ENCODE data around the gene CDK3.

DNA sequence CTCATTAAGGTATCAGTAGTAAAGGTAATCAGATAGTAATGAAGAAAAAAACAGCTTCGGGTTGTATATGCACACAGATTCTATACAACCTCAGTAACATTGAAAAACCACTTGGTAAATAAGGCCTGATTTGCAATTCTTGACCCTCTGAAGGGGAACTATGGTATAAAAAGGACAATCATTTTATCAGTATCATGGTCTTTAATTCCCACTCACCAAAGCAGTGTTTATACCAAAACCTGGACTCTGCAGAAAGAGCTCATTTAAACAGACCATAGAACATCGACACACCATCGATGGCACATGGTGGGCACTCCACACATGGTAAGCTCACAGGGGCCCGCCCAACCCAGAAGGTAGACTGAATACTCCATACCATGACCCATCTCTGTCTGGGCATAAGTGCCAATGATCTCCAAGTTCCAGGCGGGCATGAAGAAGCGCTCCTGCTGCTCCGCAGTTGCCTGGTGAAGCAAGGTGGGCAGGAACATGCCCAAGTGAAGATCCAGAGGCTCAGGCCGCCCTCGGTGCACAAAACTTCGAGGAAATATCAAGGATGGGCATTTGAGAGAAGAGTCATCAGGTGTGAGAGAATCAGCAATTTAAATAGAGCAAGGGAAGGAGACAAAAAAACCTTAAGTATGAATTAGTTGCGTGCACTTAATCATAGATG, 40.7 kb upstream of the CDK3 start:
- TF ChIP-seq, protein P1, sequence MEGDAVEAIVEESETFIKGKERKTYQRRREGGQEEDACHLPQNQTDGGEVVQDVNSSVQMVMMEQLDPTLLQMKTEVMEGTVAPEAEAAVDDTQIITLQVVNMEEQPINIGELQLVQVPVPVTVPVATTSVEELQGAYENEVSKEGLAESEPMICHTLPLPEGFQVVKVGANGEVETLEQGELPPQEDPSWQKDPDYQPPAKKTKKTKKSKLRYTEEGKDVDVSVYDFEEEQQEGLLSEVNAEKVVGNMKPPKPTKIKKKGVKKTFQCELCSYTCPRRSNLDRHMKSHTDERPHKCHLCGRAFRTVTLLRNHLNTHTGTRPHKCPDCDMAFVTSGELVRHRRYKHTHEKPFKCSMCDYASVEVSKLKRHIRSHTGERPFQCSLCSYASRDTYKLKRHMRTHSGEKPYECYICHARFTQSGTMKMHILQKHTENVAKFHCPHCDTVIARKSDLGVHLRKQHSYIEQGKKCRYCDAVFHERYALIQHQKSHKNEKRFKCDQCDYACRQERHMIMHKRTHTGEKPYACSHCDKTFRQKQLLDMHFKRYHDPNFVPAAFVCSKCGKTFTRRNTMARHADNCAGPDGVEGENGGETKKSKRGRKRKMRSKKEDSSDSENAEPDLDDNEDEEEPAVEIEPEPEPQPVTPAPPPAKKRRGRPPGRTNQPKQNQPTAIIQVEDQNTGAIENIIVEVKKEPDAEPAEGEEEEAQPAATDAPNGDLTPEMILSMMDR (IDR thresholded peaks at IDR 0.05 in 2 of 3, conservative IDR thresholded peaks at IDR 0.05 in 1 of 3; ENCODE audit: borderline replicate concordance in 1 of 3, insufficient read depth in 1 of 3, low read depth in 2 of 3, low read length in 2 of 3): no peak
- TF ChIP-seq POLR2A (IDR thresholded peaks at IDR 0.05; ENCODE audit: borderline replicate concordance, extremely low read depth, insufficient read depth, insufficient read length): no peak
- no peak for TF ChIP-seq RAD21 (IDR thresholded peaks at IDR 0.05; ENCODE audit: low read depth)
- TF ChIP-seq POLR2AphosphoS5 (IDR thresholded peaks at IDR 0.05; ENCODE audit: low read depth, low read length): no peak
- TF ChIP-seq, protein P2, sequence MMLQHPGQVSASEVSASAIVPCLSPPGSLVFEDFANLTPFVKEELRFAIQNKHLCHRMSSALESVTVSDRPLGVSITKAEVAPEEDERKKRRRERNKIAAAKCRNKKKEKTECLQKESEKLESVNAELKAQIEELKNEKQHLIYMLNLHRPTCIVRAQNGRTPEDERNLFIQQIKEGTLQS (IDR thresholded peaks at IDR 0.05): no peak
- TF ChIP-seq, protein P3, sequence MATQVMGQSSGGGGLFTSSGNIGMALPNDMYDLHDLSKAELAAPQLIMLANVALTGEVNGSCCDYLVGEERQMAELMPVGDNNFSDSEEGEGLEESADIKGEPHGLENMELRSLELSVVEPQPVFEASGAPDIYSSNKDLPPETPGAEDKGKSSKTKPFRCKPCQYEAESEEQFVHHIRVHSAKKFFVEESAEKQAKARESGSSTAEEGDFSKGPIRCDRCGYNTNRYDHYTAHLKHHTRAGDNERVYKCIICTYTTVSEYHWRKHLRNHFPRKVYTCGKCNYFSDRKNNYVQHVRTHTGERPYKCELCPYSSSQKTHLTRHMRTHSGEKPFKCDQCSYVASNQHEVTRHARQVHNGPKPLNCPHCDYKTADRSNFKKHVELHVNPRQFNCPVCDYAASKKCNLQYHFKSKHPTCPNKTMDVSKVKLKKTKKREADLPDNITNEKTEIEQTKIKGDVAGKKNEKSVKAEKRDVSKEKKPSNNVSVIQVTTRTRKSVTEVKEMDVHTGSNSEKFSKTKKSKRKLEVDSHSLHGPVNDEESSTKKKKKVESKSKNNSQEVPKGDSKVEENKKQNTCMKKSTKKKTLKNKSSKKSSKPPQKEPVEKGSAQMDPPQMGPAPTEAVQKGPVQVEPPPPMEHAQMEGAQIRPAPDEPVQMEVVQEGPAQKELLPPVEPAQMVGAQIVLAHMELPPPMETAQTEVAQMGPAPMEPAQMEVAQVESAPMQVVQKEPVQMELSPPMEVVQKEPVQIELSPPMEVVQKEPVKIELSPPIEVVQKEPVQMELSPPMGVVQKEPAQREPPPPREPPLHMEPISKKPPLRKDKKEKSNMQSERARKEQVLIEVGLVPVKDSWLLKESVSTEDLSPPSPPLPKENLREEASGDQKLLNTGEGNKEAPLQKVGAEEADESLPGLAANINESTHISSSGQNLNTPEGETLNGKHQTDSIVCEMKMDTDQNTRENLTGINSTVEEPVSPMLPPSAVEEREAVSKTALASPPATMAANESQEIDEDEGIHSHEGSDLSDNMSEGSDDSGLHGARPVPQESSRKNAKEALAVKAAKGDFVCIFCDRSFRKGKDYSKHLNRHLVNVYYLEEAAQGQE (IDR thresholded peaks at IDR 0.05; ENCODE audit: low read depth): no peak
- TF ChIP-seq YY1 (IDR thresholded peaks at IDR 0.05; ENCODE audit: extremely low read depth, insufficient replicate concordance, low read depth, low read length): no peak
- no peak for TF ChIP-seq TCF7L2 (IDR thresholded peaks at IDR 0.05; ENCODE audit: borderline replicate concordance, extremely low read depth, insufficient read depth, insufficient read length)
- TF ChIP-seq CBX3 (IDR thresholded peaks at IDR 0.05; ENCODE audit: low read depth): no peak
